Skeletal muscle tissue (tissue), 4 donors: ENCODE measurements around the gene LYZL4. TPM values are rescaled to one million over a fixed set of nuclear protein-coding genes. Genes with fewer than 3 reads are reported as not detected.

Experiments used
- H3K27ac ChIP-seq: one replicate; pipeline ENCODE4 v1.7.0; 2013; ENCODE audit warnings: mild to moderate bottlenecking, low read depth, low read length, inconsistent platforms
- H3K27me3 ChIP-seq, 3 donors: one replicate each; pipeline ENCODE4 v1.7.0; 2013; ENCODE audit warnings: low read length in 3 of 3; ENCODE audit not compliant: control insufficient read depth in 3 of 3, insufficient read depth in 3 of 3
- H3K36me3 ChIP-seq, 3 donors: one replicate each; pipeline ENCODE4 v1.7.0; 2013; ENCODE audit warnings: low read length in 3 of 3; ENCODE audit not compliant: control insufficient read depth in 3 of 3, insufficient read depth in 3 of 3
- H3K4me1 ChIP-seq, 3 donors: one replicate each; pipeline ENCODE4 v1.7.0; 2013; ENCODE audit warnings: low read length in 3 of 3, mild to moderate bottlenecking in 3 of 3; ENCODE audit not compliant: control insufficient read depth in 3 of 3, insufficient read depth in 3 of 3
- H3K4me3 ChIP-seq, 3 donors: one replicate each; pipeline ENCODE4 v1.7.0; 2013; ENCODE audit warnings: low read length in 3 of 3
- H3K9ac ChIP-seq, 3 donors: one replicate each; pipeline ENCODE4 v1.7.0; 2013; ENCODE audit warnings: low read length in 3 of 3, mild to moderate bottlenecking in 3 of 3, moderate library complexity in 2 of 3, low read depth in 1 of 3
- H3K9me3 ChIP-seq, 3 donors: one replicate each; pipeline ENCODE4 v1.7.0; 2013; ENCODE audit warnings: low read length in 3 of 3; ENCODE audit not compliant: control insufficient read depth in 3 of 3
- total RNA-seq: library from RNA; depleted of rRNA; stranded (reverse); fragments of >200 nt; gene quantifications from one replicate; pipeline ENCODE4 v1.2.3, GENCODE V29; 2014
- donor health status: Osteomylitis.

Gene LYZL4
- total RNA-seq, 1 donor from 2014 or later, result not detected

DNA sequence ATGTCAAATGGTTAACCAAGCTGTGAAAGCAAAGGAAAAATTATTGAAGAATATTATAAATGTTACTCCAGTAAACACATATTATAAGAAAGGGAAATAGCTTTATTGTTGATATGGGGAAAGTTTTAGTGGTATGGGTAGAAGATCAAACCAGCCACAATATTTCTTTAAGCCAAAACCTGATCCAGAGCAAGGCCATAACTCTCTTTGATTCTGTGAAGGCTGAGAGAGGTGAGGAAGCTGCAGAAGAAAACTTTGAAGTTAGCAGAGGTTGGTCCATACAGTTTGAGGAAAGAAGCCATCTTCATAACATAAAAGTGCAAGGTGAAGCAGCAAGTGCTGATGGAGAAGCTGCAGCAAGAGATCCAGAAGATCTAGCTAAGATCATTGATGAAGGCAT is 54.8 kb downstream of the LYZL4 start:
- Histone ChIP-seq H3K9me3 (peaks cover 0 to 5% (median 0%) of the 10 kb centered on the region in 3 donors), H3K27me3 (peaks cover 0 to 2% (median 0%) of the 10 kb centered on the region in 3 donors), H3K4me1 (peaks cover 0 to 2% (median 0%) of the 10 kb centered on the region in 3 donors), H3K4me3 (no peak overlapping the region), H3K36me3 (no peaks in the 10 kb centered on the region), H3K27ac (no peak overlapping the region), H3K9ac (no peak overlapping the region)

DNA sequence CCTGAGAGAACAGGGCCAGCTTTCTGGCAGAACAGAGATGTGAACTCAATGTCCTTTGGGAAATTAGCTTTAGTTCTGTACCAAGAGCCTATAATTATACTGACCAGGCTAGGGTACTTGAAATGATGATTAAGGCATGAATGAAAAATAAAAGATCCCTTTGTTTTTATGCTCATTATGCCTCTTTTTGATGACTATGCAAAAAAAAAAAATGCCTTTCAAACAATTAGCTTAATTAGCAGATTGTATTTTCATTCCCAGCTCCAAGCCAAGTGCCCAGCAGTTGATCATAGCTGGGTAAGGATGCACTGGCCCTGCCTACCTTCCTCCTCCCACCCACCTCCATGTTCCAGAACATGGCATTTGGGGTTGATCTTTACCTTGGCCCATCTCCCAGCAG is 56.8 kb downstream of the LYZL4 start:
- Histone ChIP-seq H3K36me3 (no peaks in the 10 kb centered on the region), H3K4me3 (no peak overlapping the region), H3K4me1 (no peaks in the 10 kb centered on the region), H3K9ac (no peak overlapping the region), H3K27ac (no peak overlapping the region), H3K27me3 (peaks cover 0 to 2% (median 0%) of the 10 kb centered on the region in 3 donors), H3K9me3 (peaks cover 0 to 5% (median 0%) of the 10 kb centered on the region in 3 donors)

DNA sequence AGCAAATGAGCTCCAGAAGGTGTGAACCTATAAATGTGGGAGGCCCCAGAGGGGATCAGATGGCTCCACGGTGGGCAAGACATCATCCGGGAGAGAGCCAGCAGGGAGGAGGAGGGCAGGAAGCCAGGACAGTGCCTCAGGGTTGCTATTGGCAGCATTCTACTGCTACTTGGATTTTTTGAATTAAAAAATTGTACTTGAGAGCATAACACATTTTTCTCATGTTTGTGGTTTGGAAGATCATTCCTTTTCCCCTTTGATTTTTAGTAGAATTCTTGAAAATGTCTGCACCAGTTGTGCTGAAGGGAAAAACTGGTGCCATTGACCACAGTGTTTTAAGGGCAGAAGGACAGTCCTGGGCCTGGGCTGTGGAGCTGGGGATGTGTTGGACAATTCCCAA is 59.2 kb downstream of the LYZL4 start:
- Histone ChIP-seq H3K9me3 (peaks cover 0 to 4% (median 0%) of the 10 kb centered on the region in 3 donors), H3K4me3 (no peak overlapping the region), H3K9ac (no peak overlapping the region), H3K27ac (no peak overlapping the region), H3K27me3 (peaks cover 0 to 2% (median 0%) of the 10 kb centered on the region in 3 donors), H3K36me3 (no peaks in the 10 kb centered on the region), H3K4me1 (no peaks in the 10 kb centered on the region)

DNA sequence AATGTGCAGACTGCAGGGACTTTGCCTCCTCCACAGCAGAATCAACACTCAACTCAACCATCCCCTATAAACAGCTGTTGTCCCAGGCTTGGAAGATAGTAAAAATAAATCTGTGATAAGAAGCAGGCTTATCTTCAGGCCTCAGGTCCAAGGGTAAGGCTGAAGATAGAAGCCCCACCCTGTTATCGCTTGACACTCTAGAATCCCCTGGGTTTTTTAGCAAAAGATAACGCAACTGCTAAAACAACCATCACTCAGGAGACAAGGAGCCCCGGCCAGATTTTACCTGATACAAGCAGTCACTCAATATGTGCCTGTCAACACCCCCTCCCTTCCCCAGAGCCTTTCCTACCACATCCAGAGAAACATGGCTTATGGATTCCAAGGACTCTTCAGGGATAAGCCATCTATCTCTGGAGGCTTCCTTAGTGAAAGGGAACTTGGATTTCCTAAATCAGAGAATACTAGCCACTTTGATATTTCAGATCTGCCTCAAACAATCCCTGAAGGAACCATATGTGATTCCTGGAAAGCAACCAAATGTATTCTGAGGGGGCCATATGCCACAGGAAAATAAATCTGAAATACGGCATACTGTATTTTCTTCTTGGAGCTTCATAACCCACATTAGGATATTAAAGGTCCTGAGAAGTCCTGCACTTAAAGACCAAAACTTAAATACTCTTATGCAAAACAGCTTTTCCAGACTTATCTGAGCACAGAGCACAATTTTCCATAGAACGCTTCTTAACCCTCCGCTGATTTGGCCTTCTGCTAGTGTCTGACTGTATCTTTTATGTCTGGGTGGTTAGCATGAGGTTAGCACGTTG is 60.4 kb downstream of the LYZL4 start:
- no peaks in the 10 kb centered on the region for H3K9me3 ChIP-seq
- H3K36me3 ChIP-seq, result no peaks in the 10 kb centered on the region
- no peaks in the 10 kb centered on the region for H3K4me1 ChIP-seq
- H3K9ac ChIP-seq, result no peak overlapping the region
- H3K27me3 ChIP-seq, result peaks cover 0 to 2% (median 0%) of the 10 kb centered on the region in 3 donors
- no peak overlapping the region for H3K27ac ChIP-seq
- no peak overlapping the region for H3K4me3 ChIP-seq

DNA sequence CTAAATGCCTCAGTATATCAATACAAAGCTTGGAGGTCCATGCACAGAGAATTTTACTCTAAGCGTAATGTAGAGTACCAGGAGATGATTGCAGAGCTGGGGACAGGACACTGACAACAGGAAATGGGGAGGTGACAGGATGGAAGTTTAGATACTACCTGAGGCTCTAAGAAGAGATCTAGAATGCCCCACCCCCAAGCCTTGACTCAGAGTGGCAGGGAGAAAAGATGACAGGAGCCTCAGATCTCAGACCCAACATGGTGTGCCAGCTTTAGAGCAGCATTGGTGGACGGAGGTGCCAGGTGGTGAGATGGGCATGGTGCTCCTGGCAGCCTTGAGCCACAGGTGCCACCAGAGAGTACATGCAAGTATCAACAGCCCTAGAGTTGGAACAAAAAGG is 62.5 kb downstream of the LYZL4 start:
- Histone ChIP-seq H3K36me3 (no peaks in the 10 kb centered on the region), H3K4me1 (no peaks in the 10 kb centered on the region), H3K27ac (no peak overlapping the region)

More for the DNA sequence above, 62.5 kb downstream of the LYZL4 start:
- Histone ChIP-seq H3K27me3 (peaks cover 0 to 2% (median 0%) of the 10 kb centered on the region in 3 donors), H3K9me3 (no peaks in the 10 kb centered on the region), H3K4me3 (no peak overlapping the region), H3K9ac (no peak overlapping the region)

Other genes starting within 250 kb of the LYZL4 start
- 7.8 TPM for gene CCK, start 144.4 kb downstream of the LYZL4 start, total RNA-seq
- 1.6 TPM for gene VIPR1, start 92.0 kb upstream of the LYZL4 start, total RNA-seq
- 21.4 TPM for gene SEC22C, start 171.4 kb upstream of the LYZL4 start, total RNA-seq
- gene SS18L2, start 180.2 kb upstream of the LYZL4 start, total RNA-seq, result 15.7 TPM
- 119 TPM for gene NKTR, start 190.1 kb upstream of the LYZL4 start, total RNA-seq
- 21.4 TPM for gene ZBTB47, start 243.1 kb upstream of the LYZL4 start, total RNA-seq